K562 (cell line): Measurements from ENCODE around the gene SAMM50. TPM values are rescaled to one million over a fixed set of nuclear protein-coding genes. Genes with fewer than 3 reads are reported as not detected.

Experiments
- ATAC-seq: fragments of 200-7000 bp; cut with Tn5 transposase; 3 replicates; pipeline ENCODE4 v1.9.1; 2020; ENCODE audit warnings: moderate library complexity
- BruUV-seq: library from RNA; stranded (reverse); fragments of 400-500 nt; replicated peaks from 2 replicates; lab custom pipeline; 2021; lab: Mats Ljungman, UMichigan
- CTCF ChIA-PET: fragments of 300-600 bp; formaldehyde crosslinking; extraction: SDS; loops from one replicate; lab custom pipeline; 2021; ENCODE audit warnings: low intra/inter-chr PET ratio; lab: Yijun Ruan, JAX
- POLR2A ChIA-PET: fragments of 300-600, 350-650 bp; sonication (Branson Sonifier 250); formaldehyde crosslinking; extraction: SDS; loops from one replicate; lab custom pipeline; 2021; ENCODE audit warnings: antibody characterized with exemption, inconsistent platforms; lab: Yijun Ruan, JAX
- DNase-seq, 4 experiments: peaks; one replicate each; pipeline versions ENCODE4 v3.0.0 to v3.0.0-alpha.2; 2011 to 2018; ENCODE audit warnings: low spot score in 3 of 4, mixed read lengths in 3 of 4; ENCODE audit errors: extremely low read depth in 1 of 4
- FAIRE-seq: peaks from 2 replicates; lab custom pipeline; 2011; peaks lifted over from hg19 to GRCh38; lab: Jason Lieb, UNC
- H2AFZ ChIP-seq: 2 replicates; pipeline ENCODE4 v1.6.0; 2011; ENCODE audit warnings: low read depth, low read length, control low read depth, inconsistent platforms
- H3K27ac ChIP-seq: fragments of 200-600 bp; 3 replicates; pipeline ENCODE4 v1.8.0; 2011; ENCODE audit warnings: low read depth, mild to moderate bottlenecking, control low read depth, inconsistent platforms, low read length, moderate library complexity, mixed read lengths; ENCODE audit errors: extremely low read depth
- H3K27me3 ChIP-seq, 2 experiments: fragments of 300-600 bp in 1 of 2; 2 replicates in 1 of 2; 3 replicates in 1 of 2; pipeline versions ENCODE4 v1.6.0 to v1.8.0; 2011; ENCODE audit warnings: inconsistent platforms in 2 of 2, low read length in 2 of 2, mild to moderate bottlenecking in 1 of 2, mixed read lengths in 1 of 2, moderate library complexity in 1 of 2; ENCODE audit not compliant: control insufficient read depth in 2 of 2, insufficient read depth in 2 of 2
- H3K36me3 ChIP-seq: fragments of 300-600 bp; 3 replicates; pipeline ENCODE4 v1.8.0; 2011; ENCODE audit warnings: mild to moderate bottlenecking, low read length, inconsistent platforms; ENCODE audit not compliant: control insufficient read depth, insufficient read depth
- H3K4me1 ChIP-seq, 2 experiments: fragments of 200-600 bp in 1 of 2; replicated peaks in 1 of 2; 2 replicates in 1 of 2; 3 replicates in 1 of 2; pipeline versions ENCODE4 v1.5.1 to v1.8.0; 2011; ENCODE audit warnings: inconsistent platforms in 2 of 2, low read length in 2 of 2, mild to moderate bottlenecking in 1 of 2, mixed read lengths in 1 of 2, moderate library complexity in 1 of 2; ENCODE audit not compliant: control insufficient read depth in 2 of 2, insufficient read depth in 2 of 2
- H3K4me2 ChIP-seq: 2 replicates; pipeline ENCODE4 v1.6.1; 2011; ENCODE audit warnings: low read length, control low read depth, inconsistent platforms, mixed read lengths; ENCODE audit not compliant: insufficient read depth
- H3K4me3 ChIP-seq: fragments of 200-600 bp; sonication (generic), shearing (Covaris generic); 2 replicates; pipeline ENCODE4 v1.5.1; 2016; ENCODE audit warnings: control low read depth, inconsistent platforms
- H3K79me2 ChIP-seq: fragments of 200-600 bp; 3 replicates; pipeline ENCODE4 v1.8.0; 2011; ENCODE audit warnings: low read length, inconsistent platforms; ENCODE audit not compliant: control insufficient read depth, insufficient read depth
- H3K9ac ChIP-seq, 2 experiments: 2 replicates each; pipeline versions ENCODE4 v1.6.0 to v1.6.1; 2011; ENCODE audit warnings: low read depth in 2 of 2, low read length in 2 of 2, control low read depth in 1 of 2, inconsistent platforms in 1 of 2, mild to moderate bottlenecking in 1 of 2, mixed read lengths in 1 of 2; ENCODE audit not compliant: insufficient read depth in 1 of 2
- H3K9me1 ChIP-seq: one replicate; pipeline ENCODE4 v1.6.0; 2011; ENCODE audit warnings: inconsistent platforms, mild to moderate bottlenecking, low read length, moderate library complexity; ENCODE audit not compliant: control insufficient read depth, insufficient read depth
- H3K9me3 ChIP-seq: replicated peaks from 2 replicates; pipeline ENCODE4 v1.5.1; 2011; ENCODE audit warnings: low read depth, low read length, inconsistent platforms; ENCODE audit not compliant: control insufficient read depth, insufficient read depth
- H4K20me1 ChIP-seq: replicated peaks from 2 replicates; pipeline ENCODE4 v1.6.1; 2011; ENCODE audit warnings: low read length, inconsistent platforms, mixed read lengths; ENCODE audit not compliant: control insufficient read depth, insufficient read depth
- LCOR ChIP-seq: sonication (generic); formaldehyde crosslinking; IDR thresholded peaks from 2 replicates; pipeline ENCODE4 v1.8.0; 2022; ENCODE audit warnings: mild to moderate bottlenecking, missing genetic modification reagents
- ZNF436 ChIP-seq: fragments of 250-450, 450-650 bp; sonication (Bioruptor Pico); formaldehyde crosslinking; IDR thresholded peaks from 2 replicates; pipeline ENCODE4 v1.7.0; 2020; ENCODE audit warnings: mild to moderate bottlenecking
- WGBS: fragments of 100-300 bp; shearing (Covaris generic); methylation state at CpG from one replicate; pipeline ENCODE4 v1.1.6; 2016; ENCODE audit warnings: low coverage, mixed read lengths; ENCODE audit not compliant: insufficient coverage; ENCODE audit errors: missing lambda C conversion rate; 5-methylcytosine and 5-hydroxymethylcytosine counted together
- in situ Hi-C: fragments of 300-500 bp; cut with MboI; formaldehyde crosslinking; loops from 4 replicates; pipeline ENCODE4 v1.15.0; 2018; ENCODE audit warnings: inconsistent platforms, mixed read lengths
- intact Hi-C: fragments of 100-400 bp; cut with micrococcal nuclease; formaldehyde crosslinking; loops from 2 replicates; pipeline ENCODE4 v1.14.2; 2022
- polyA plus RNA-seq, 8 experiments: library from polyadenylated mRNA; depleted of rRNA in 4 of 8; stranded (reverse) in 5 of 8; unstranded in 3 of 8; fragments of >200 nt; fragmentation: Nextera tagmentation in 2 of 8; fragmentation: Illumina TruSeq in 1 of 8; extraction: Ambion mirVana in 2 of 8; extraction: Trizol in 1 of 8; gene quantifications; 2 replicates each; pipeline versions ENCODE4 v1.2.1 to v1.2.3, GENCODE V29; 2011 to 2014; ENCODE audit warnings: inconsistent platforms in 1 of 8, missing spikeins in 1 of 8
- total RNA-seq, 7 experiments: library from RNA; depleted of rRNA in 6 of 7; stranded (reverse); fragments of >200 nt in 6 of 7; fragmentation: Illumina TruSeq in 2 of 7; extraction: Trizol in 2 of 7; gene quantifications; 2 replicates each; pipeline versions ENCODE4 v1.2.1 to v1.2.3, GENCODE V29; 2011 to 2021; ENCODE audit warnings: low replicate concordance in 1 of 7
- TF ChIP-seq, protein P1 (sequence below): fragments of 450-650 bp; formaldehyde crosslinking; IDR thresholded peaks from 2 replicates; pipeline ENCODE4 v1.4.0; 2020; ENCODE audit warnings: mild to moderate bottlenecking, moderate library complexity
- TF ChIP-seq, protein P2 (sequence below): fragments of 450-650 bp; formaldehyde crosslinking; IDR thresholded peaks from 2 replicates; pipeline ENCODE4 v1.4.0; 2020; ENCODE audit warnings: mild to moderate bottlenecking, mixed read lengths
- TF ChIP-seq, protein P3 (sequence below): fragments of 250-450 bp; sonication (Bioruptor Pico); IDR thresholded peaks from 2 replicates; pipeline ENCODE4 v1.5.0; 2021; ENCODE audit warnings: mild to moderate bottlenecking, borderline replicate concordance

SAMM50 gene
- total and polyA plus RNA-seq, 9 of the 15 experiments (the other 6 are each of a cell fraction or from before 2014, with no cell fraction given), result 14.6 to 49.3 (median 38.1) TPM

DNA sequence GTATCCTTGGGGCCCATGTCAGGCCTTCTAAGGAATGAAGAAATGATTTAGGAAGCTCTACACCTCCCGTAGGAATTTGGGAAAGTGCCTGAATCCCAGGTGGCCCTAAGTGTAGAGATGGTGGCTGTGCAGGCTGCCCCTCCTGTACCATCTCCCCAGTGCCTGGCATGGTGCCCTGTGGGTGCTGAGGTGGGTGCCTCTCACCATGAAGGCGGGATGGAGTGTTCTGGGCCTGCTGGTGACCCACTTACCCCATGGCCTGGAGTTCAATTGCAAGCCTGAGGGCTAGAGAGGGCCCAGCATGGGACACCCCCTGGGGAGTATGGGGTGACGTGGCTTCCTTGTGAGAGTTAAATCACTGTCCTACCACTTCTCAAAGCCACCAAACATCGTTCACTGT is 19.8 kb downstream of the SAMM50 start:
- no peak for ATAC-seq
- ChIA-PET CTCF (no interaction called here), POLR2A (interaction anchor here (1.3 kb wide), 1 partner anchor 8 kb away, joined by 5 read pairs; no protein-coding TSS in a partner anchor)
- intact Hi-C loops (no loop called here), in situ Hi-C loops (no loop called here)
- no peak overlapping the region for H2AFZ ChIP-seq
- H3K27me3 ChIP-seq, result no peaks in the 10 kb centered on the region
- H3K79me2 ChIP-seq, result peaks cover 4% of the 10 kb centered on the region; the same call in 2 of the 3 replicates
- FAIRE-seq, result no peak
- H4K20me1 ChIP-seq, result no peaks in the 10 kb centered on the region
- peaks cover 11 to 13% of the 10 kb centered on the region in 2 experiments; a peak in 4 of 5 replicates for H3K4me1 ChIP-seq
- 71% methylated on average over 4 of the region's 4 CpGs for WGBS
- no TSS peak for BruUV-seq
- no peak overlapping the region for H3K27ac ChIP-seq
- H3K9me1 ChIP-seq, result no peaks in the 10 kb centered on the region
- H3K9me3 ChIP-seq, result 0 out of 2 replicates have a peak, but pooled peaks cover 2% of the 10 kb centered on the region
- no peak overlapping the region for H3K4me3 ChIP-seq
- no peak overlapping the region for H3K9ac ChIP-seq
- no peak for DNase-seq
- TF ChIP-seq, protein P1, sequence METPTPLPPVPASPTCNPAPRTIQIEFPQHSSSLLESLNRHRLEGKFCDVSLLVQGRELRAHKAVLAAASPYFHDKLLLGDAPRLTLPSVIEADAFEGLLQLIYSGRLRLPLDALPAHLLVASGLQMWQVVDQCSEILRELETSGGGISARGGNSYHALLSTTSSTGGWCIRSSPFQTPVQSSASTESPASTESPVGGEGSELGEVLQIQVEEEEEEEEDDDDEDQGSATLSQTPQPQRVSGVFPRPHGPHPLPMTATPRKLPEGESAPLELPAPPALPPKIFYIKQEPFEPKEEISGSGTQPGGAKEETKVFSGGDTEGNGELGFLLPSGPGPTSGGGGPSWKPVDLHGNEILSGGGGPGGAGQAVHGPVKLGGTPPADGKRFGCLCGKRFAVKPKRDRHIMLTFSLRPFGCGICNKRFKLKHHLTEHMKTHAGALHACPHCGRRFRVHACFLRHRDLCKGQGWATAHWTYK (CRISPR knock-in tag), result no peak
- no peak for TF ChIP-seq LCOR (CRISPR knock-in tag)
- TF ChIP-seq, protein P2, sequence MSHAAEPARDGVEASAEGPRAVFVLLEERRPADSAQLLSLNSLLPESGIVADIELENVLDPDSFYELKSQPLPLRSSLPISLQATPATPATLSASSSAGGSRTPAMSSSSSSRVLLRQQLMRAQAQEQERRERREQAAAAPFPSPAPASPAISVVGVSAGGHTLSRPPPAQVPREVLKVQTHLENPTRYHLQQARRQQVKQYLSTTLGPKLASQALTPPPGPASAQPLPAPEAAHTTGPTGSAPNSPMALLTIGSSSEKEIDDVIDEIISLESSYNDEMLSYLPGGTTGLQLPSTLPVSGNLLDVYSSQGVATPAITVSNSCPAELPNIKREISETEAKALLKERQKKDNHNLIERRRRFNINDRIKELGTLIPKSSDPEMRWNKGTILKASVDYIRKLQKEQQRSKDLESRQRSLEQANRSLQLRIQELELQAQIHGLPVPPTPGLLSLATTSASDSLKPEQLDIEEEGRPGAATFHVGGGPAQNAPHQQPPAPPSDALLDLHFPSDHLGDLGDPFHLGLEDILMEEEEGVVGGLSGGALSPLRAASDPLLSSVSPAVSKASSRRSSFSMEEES (CRISPR knock-in tag), result no peak
- no peak for TF ChIP-seq ZNF436 (CRISPR knock-in tag)
- TF ChIP-seq, protein P3, sequence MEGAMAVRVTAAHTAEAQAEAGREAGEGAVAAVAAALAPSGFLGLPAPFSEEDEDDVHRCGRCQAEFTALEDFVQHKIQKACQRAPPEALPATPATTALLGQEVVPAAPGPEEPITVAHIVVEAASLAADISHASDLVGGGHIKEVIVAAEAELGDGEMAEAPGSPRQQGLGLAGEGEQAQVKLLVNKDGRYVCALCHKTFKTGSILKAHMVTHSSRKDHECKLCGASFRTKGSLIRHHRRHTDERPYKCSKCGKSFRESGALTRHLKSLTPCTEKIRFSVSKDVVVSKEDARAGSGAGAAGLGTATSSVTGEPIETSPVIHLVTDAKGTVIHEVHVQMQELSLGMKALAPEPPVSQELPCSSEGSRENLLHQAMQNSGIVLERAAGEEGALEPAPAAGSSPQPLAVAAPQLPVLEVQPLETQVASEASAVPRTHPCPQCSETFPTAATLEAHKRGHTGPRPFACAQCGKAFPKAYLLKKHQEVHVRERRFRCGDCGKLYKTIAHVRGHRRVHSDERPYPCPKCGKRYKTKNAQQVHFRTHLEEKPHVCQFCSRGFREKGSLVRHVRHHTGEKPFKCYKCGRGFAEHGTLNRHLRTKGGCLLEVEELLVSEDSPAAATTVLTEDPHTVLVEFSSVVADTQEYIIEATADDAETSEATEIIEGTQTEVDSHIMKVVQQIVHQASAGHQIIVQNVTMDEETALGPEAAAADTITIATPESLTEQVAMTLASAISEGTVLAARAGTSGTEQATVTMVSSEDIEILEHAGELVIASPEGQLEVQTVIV (CRISPR knock-in tag), result no peak
- no peak overlapping the region for H3K4me2 ChIP-seq
- H3K36me3 ChIP-seq, result peaks cover 80% of the 10 kb centered on the region
